NCI-H2107 treated with DMSO at 0.1 percent for 48 hours (cell line): Measurements from ENCODE around the gene SURF4.
A peak's percentile ranks its signal among the peaks of the same experiment; 100 is the strongest.

Experiments
- DNase-seq: peaks from one replicate; lab custom pipeline; 2025; ENCODE audit not compliant: unreplicated experiment; lab: John Stamatoyannopoulos, UW

The SURF4 gene

GRCh38 chr9:133353548-133353947, 22.3 kb downstream of the SURF4 start:
- no peak for DNase-seq

GRCh38 chr9:133352635-133353340, 23.1 kb downstream of the SURF4 start:
- DNase-seq = no peak

- no peak for DNase-seq
These were observed 23.8 kb downstream of the SURF4 start for GRCh38 chr9:133351908-133352634.

GRCh38 chr9:133351526-133351907, 24.3 kb downstream of the SURF4 start:
- DNase-seq = no peak

- DNase-seq = no peak
These were observed 25.8 kb downstream of the SURF4 start for GRCh38 chr9:133349965-133350616.

- DNase-seq = no peak
These were observed 26.9 kb downstream of the SURF4 start for GRCh38 chr9:133348718-133349573.

- DNase-seq = peak; percentile 90
These were observed 27.7 kb downstream of the SURF4 start, which contains the start of the genes MED22 and RPL7A for GRCh38 chr9:133347985-133348717. MED22 (minus strand) TSS chr9:133348131; CDS start chr9:133346662, 1,469 bp downstream. RPL7A (plus strand) TSS chr9:133348218; CDS start chr9:133348244, 26 bp downstream.

GRCh38 chr9:133347515-133347984, 28.3 kb downstream of the SURF4 start:
- no peak for DNase-seq

- DNase-seq = no peak
These were observed 29.7 kb downstream of the SURF4 start for GRCh38 chr9:133346021-133346785.

- DNase-seq = no peak
These were observed 30.3 kb downstream of the SURF4 start for GRCh38 chr9:133345596-133345995.

- no peak for DNase-seq
These were observed 30.9 kb downstream of the SURF4 start for GRCh38 chr9:133344979-133345378.

- no peak for DNase-seq
These were observed 31.8 kb downstream of the SURF4 start for GRCh38 chr9:133344071-133344470.

GRCh38 chr9:133342570-133342969, 33.3 kb downstream of the SURF4 start:
- no peak for DNase-seq

GRCh38 chr9:133342069-133342406, 33.8 kb downstream of the SURF4 start:
- DNase-seq = no peak

- DNase-seq = no peak
These were observed 34.3 kb downstream of the SURF4 start for GRCh38 chr9:133341369-133342068.

GRCh38 chr9:133340916-133341315, 34.9 kb downstream of the SURF4 start:
- no peak for DNase-seq

GRCh38 chr9:133340256-133340655, 35.6 kb downstream of the SURF4 start:
- DNase-seq = no peak

- DNase-seq = no peak
These were observed 36.2 kb downstream of the SURF4 start for GRCh38 chr9:133339641-133340040.
